Measurements from ENCODE around the gene NLGN1. TPM values are rescaled to one million over a fixed set of nuclear protein-coding genes. Genes with fewer than 3 reads are reported as not detected.

NLGN1 gene
- total RNA-seq, 1 donor from 2014 or later: 34.8 TPM

DNA sequence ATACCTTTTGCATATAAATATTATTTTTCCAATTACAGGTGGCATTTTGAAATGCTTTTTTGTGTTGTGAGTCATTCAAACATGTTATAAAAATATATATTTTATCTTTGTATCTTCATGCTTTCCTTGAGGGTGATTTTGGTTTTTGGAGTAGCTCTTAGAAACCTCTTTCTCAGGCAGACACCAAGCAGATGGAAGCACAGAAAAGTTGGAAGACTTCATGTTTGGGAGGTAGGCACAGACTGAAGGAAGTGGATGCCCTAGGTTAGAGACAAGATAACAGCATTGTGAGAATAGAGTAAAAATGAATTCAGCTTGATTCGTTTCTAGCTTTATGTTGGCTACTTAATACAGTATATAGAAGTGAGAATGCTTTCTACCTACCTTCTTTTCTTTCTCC, 338.3 kb downstream of the NLGN1 start:
- Histone ChIP-seq H3K4me3 (no peak overlapping the region), H3K36me3 (no peaks in the 10 kb centered on the region), H3F3A (ENCODE audit: low read depth) (no peaks in the 10 kb centered on the region), H3K4me1 (peaks cover 28% of the 10 kb centered on the region), H3K79me2 (ENCODE audit: low read depth) (no peaks in the 10 kb centered on the region), H3K4me2 (no peak overlapping the region), H2AFZ (replicated peaks) (no peak overlapping the region), H3K9me3 (ENCODE audit: low read depth) (no peaks in the 10 kb centered on the region), H3K9ac (no peak overlapping the region), H3K27me3 (no peaks in the 10 kb centered on the region), H3K27ac (no peak overlapping the region), H4K20me1 (ENCODE audit: low read depth) (peaks cover 3% of the 10 kb centered on the region)
- no peaks in the 10 kb centered on the region for H3K9me3 Mint-ChIP-seq
- TF ChIP-seq, protein P1, sequence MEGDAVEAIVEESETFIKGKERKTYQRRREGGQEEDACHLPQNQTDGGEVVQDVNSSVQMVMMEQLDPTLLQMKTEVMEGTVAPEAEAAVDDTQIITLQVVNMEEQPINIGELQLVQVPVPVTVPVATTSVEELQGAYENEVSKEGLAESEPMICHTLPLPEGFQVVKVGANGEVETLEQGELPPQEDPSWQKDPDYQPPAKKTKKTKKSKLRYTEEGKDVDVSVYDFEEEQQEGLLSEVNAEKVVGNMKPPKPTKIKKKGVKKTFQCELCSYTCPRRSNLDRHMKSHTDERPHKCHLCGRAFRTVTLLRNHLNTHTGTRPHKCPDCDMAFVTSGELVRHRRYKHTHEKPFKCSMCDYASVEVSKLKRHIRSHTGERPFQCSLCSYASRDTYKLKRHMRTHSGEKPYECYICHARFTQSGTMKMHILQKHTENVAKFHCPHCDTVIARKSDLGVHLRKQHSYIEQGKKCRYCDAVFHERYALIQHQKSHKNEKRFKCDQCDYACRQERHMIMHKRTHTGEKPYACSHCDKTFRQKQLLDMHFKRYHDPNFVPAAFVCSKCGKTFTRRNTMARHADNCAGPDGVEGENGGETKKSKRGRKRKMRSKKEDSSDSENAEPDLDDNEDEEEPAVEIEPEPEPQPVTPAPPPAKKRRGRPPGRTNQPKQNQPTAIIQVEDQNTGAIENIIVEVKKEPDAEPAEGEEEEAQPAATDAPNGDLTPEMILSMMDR (IDR thresholded peaks at IDR 0.05): no peak
- TF ChIP-seq EZH2phosphoT487 (IDR thresholded peaks at IDR 0.05): no peak
- TF ChIP-seq EZH2 (IDR thresholded peaks at IDR 0.05): no peak
- no peak overlapping the region for H3K4me3 Mint-ChIP-seq
- no peak overlapping the region for H3K27ac Mint-ChIP-seq
- H3K4me1 Mint-ChIP-seq: peaks cover 24% of the 10 kb centered on the region
- peaks cover 6% of the 10 kb centered on the region for H3K36me3 Mint-ChIP-seq
- DNase-seq (ENCODE audit: low spot score): no peak
- no peaks in the 10 kb centered on the region for H3K27me3 Mint-ChIP-seq (ENCODE audit: insufficient read depth, low read depth)

DNA sequence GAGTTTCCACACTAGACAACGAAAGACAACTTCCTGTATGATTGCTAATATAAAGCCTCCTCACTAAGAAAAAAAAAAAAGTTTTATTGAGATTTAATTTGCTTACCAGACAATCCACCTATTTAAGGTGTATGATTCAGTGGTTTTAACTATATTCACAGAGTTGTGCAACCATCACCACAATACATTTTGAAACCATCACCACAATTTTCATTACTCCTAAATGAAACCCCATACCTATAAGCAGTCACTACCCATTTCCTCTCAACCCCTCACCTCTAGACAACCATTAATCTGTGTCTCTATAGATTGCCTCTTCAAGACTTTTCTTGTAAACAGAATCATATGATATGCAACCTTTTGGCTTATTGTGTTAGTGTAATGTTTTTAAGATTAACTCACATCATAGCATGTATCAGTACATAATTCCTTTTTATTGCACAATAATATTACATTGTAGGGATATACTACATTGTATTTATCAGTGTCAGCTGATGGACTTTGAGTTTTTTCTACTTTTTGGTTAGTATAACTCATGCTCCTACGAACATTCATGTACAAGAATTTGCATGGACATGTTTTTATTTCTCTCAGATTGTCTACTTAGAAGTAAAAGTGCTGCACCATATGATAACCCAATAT, 339.7 kb downstream of the NLGN1 start:
- Histone ChIP-seq H2AFZ (replicated peaks) (no peak overlapping the region), H3K27me3 (no peaks in the 10 kb centered on the region), H3K4me1 (peaks cover 23% of the 10 kb centered on the region), H3K4me3 (no peak overlapping the region), H3K36me3 (no peaks in the 10 kb centered on the region), H3K9ac (no peak overlapping the region), H3K27ac (no peak overlapping the region), H3K79me2 (ENCODE audit: low read depth) (no peaks in the 10 kb centered on the region), H4K20me1 (ENCODE audit: low read depth) (no peaks in the 10 kb centered on the region), H3K4me2 (no peak overlapping the region), H3F3A (ENCODE audit: low read depth) (no peaks in the 10 kb centered on the region), H3K9me3 (ENCODE audit: low read depth) (no peaks in the 10 kb centered on the region)
- H3K4me1 Mint-ChIP-seq: peaks cover 13% of the 10 kb centered on the region
- no peak overlapping the region for H3K27ac Mint-ChIP-seq
- H3K27me3 Mint-ChIP-seq (ENCODE audit: insufficient read depth, low read depth): no peaks in the 10 kb centered on the region
- H3K36me3 Mint-ChIP-seq: peaks cover 6% of the 10 kb centered on the region
- no peak for TF ChIP-seq EZH2phosphoT487 (IDR thresholded peaks at IDR 0.05)
- TF ChIP-seq, protein P1 (IDR thresholded peaks at IDR 0.05): no peak
- TF ChIP-seq EZH2 (IDR thresholded peaks at IDR 0.05): no peak
- H3K4me3 Mint-ChIP-seq: no peak overlapping the region
- DNase-seq (ENCODE audit: low spot score): no peak
- no peaks in the 10 kb centered on the region for H3K9me3 Mint-ChIP-seq

DNA sequence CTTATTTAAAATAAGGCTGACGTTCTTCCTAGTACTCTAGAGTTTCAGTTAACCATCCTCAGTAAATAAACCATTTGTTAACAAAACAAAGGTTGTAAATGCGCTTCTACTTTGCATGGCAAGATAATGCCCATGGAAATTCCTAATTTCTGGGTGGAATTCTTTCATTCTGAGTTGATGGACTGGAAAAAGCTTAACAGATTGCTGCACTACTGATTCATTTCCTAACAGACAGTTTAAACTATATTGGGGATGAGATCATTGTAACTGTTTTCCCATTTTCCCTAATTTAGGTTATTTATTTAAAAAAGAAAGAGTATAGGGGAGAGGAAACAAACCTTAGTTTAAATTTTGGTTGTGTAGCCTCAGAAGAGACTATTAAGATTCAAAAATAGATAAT, 342.2 kb downstream of the NLGN1 start:
- TF ChIP-seq EZH2phosphoT487 (IDR thresholded peaks at IDR 0.05) (no peak), EZH2 (IDR thresholded peaks at IDR 0.05) (no peak)
- TF ChIP-seq, protein P1 (IDR thresholded peaks at IDR 0.05): no peak
- Histone ChIP-seq H3K4me2 (no peak overlapping the region), H3K4me1 (peaks cover 12% of the 10 kb centered on the region), H3K4me3 (no peak overlapping the region), H2AFZ (replicated peaks) (no peak overlapping the region), H4K20me1 (ENCODE audit: low read depth) (no peaks in the 10 kb centered on the region), H3K79me2 (ENCODE audit: low read depth) (no peaks in the 10 kb centered on the region), H3K9me3 (ENCODE audit: low read depth) (no peaks in the 10 kb centered on the region), H3K9ac (no peak overlapping the region), H3K27ac (no peak overlapping the region), H3F3A (ENCODE audit: low read depth) (no peaks in the 10 kb centered on the region), H3K36me3 (no peaks in the 10 kb centered on the region), H3K27me3 (no peaks in the 10 kb centered on the region)
- DNase-seq (ENCODE audit: low spot score): no peak
- H3K27me3 Mint-ChIP-seq (ENCODE audit: insufficient read depth, low read depth): no peaks in the 10 kb centered on the region
- H3K4me1 Mint-ChIP-seq: no peaks in the 10 kb centered on the region
- no peaks in the 10 kb centered on the region for H3K9me3 Mint-ChIP-seq
- H3K36me3 Mint-ChIP-seq: peaks cover 6% of the 10 kb centered on the region
- H3K4me3 Mint-ChIP-seq: no peak overlapping the region
- H3K27ac Mint-ChIP-seq: no peak overlapping the region
